MCF 10A (cell line): ENCODE results near the gene ACSS2. TPM values are rescaled to one million over a fixed set of nuclear protein-coding genes. Genes with fewer than 3 reads are reported as not detected.
A peak's percentile ranks its signal among the peaks of the same experiment; 100 is the strongest.

Experiments used
- BruUV-seq: library from RNA; stranded (reverse); fragments of 400-500 nt; replicated peaks from 2 replicates; lab custom pipeline; 2021; lab: Mats Ljungman, UMichigan
- CTCF ChIA-PET: fragments of 300-600 bp; sonication (Branson Sonifier 250); formaldehyde crosslinking; extraction: SDS; loops from one replicate; lab custom pipeline; 2021; ENCODE audit warnings: antibody characterized with exemption, inconsistent platforms; lab: Yijun Ruan, JAX
- POLR2A ChIA-PET: fragments of 300-600, 350-650 bp; sonication (Branson Sonifier 250); formaldehyde crosslinking; extraction: SDS; loops from one replicate; lab custom pipeline; 2020; ENCODE audit warnings: antibody characterized with exemption, inconsistent platforms; lab: Yijun Ruan, JAX
- DNase-seq: peaks from one replicate; pipeline ENCODE4 v3.0.0-alpha.2; 2018; ENCODE audit not compliant: unreplicated experiment
- H3K27ac Mint-ChIP-seq: one replicate; pipeline ENCODE4 v1.8.0; 2022; ENCODE audit warnings: mild to moderate bottlenecking, low read depth, mixed read lengths; ENCODE audit not compliant: unreplicated experiment
- H3K27me3 Mint-ChIP-seq: one replicate; pipeline ENCODE4 v1.8.0; 2022; ENCODE audit warnings: mixed read lengths; ENCODE audit not compliant: insufficient read depth, unreplicated experiment
- H3K36me3 Mint-ChIP-seq: one replicate; pipeline ENCODE4 v1.8.0; 2022; ENCODE audit warnings: mild to moderate bottlenecking, moderate library complexity, mixed read lengths; ENCODE audit not compliant: insufficient read depth, unreplicated experiment
- H3K4me1 Mint-ChIP-seq: one replicate; pipeline ENCODE4 v1.8.0; 2022; ENCODE audit warnings: mixed read lengths; ENCODE audit not compliant: insufficient read depth, unreplicated experiment
- H3K4me3 Mint-ChIP-seq: one replicate; pipeline ENCODE4 v1.8.0; 2022; ENCODE audit warnings: mild to moderate bottlenecking, moderate library complexity, mixed read lengths; ENCODE audit not compliant: unreplicated experiment
- H3K9me3 Mint-ChIP-seq: one replicate; pipeline ENCODE4 v1.8.0; 2022; ENCODE audit warnings: mixed read lengths; ENCODE audit not compliant: unreplicated experiment
- intact Hi-C: fragments of 100-400 bp; cut with micrococcal nuclease; formaldehyde crosslinking; loops from 2 replicates; pipeline ENCODE4 v1.14.1; 2022
- total RNA-seq: library from RNA; stranded (reverse); gene quantifications from 2 replicates; pipeline ENCODE4 v1.2.3, GENCODE V29; 2022
- TF ChIP-seq, protein P1 (sequence below): fragments of 200-600 bp; IDR thresholded peaks from one replicate; pipeline ENCODE4 v1.8.0; 2022; ENCODE audit warnings: antibody characterized with exemption, mild to moderate bottlenecking; ENCODE audit not compliant: unreplicated experiment

The ACSS2 gene
- total RNA-seq, 1 experiment from 2014 or later = 42.0 TPM

DNA sequence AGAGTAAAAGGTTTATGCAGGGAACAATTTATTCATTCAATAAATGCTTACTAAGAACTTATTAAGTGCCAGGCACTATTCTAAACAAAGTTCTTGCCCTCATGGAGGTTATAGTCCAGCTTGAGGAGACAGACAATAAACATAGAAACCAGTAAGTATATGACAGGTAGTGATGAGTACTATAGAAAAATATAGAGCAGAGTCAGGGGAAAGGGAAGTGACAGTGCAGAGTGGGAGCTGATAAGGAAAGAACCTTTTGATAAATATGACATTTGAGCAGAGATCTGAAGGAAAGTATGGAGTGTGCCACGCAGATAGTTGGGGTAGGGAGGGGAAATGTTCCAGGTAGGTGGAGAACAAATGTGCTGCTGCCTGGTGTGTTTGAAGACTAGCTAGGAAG, 12.1 kb downstream of the ACSS2 start:
- Mint-ChIP-seq H3K4me1 (peaks cover 32% of the 10 kb centered on the region), H3K36me3 (peaks cover 24% of the 10 kb centered on the region), H3K9me3 (no peaks in the 10 kb centered on the region), H3K27me3 (no peaks in the 10 kb centered on the region), H3K4me3 (no peak overlapping the region), H3K27ac (no peak overlapping the region)
- no TSS peak for BruUV-seq
- intact Hi-C loops = no loop called here
- TF ChIP-seq, protein P1, sequence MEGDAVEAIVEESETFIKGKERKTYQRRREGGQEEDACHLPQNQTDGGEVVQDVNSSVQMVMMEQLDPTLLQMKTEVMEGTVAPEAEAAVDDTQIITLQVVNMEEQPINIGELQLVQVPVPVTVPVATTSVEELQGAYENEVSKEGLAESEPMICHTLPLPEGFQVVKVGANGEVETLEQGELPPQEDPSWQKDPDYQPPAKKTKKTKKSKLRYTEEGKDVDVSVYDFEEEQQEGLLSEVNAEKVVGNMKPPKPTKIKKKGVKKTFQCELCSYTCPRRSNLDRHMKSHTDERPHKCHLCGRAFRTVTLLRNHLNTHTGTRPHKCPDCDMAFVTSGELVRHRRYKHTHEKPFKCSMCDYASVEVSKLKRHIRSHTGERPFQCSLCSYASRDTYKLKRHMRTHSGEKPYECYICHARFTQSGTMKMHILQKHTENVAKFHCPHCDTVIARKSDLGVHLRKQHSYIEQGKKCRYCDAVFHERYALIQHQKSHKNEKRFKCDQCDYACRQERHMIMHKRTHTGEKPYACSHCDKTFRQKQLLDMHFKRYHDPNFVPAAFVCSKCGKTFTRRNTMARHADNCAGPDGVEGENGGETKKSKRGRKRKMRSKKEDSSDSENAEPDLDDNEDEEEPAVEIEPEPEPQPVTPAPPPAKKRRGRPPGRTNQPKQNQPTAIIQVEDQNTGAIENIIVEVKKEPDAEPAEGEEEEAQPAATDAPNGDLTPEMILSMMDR = no peak
- no peak for DNase-seq
- CTCF ChIA-PET = interaction anchor here (0.5 to 1.0 kb wide), 4 partner anchors 12 to 1004 kb away, joined by 3 read pairs; partner anchors contain the start of gene ACSS2
- POLR2A ChIA-PET = interaction anchor here (0.6 to 1.6 kb wide), 6 partner anchors 12 to 1974 kb away, joined by 3 to 15 read pairs (median 4); partner anchors contain the start of gene ACSS2

DNA sequence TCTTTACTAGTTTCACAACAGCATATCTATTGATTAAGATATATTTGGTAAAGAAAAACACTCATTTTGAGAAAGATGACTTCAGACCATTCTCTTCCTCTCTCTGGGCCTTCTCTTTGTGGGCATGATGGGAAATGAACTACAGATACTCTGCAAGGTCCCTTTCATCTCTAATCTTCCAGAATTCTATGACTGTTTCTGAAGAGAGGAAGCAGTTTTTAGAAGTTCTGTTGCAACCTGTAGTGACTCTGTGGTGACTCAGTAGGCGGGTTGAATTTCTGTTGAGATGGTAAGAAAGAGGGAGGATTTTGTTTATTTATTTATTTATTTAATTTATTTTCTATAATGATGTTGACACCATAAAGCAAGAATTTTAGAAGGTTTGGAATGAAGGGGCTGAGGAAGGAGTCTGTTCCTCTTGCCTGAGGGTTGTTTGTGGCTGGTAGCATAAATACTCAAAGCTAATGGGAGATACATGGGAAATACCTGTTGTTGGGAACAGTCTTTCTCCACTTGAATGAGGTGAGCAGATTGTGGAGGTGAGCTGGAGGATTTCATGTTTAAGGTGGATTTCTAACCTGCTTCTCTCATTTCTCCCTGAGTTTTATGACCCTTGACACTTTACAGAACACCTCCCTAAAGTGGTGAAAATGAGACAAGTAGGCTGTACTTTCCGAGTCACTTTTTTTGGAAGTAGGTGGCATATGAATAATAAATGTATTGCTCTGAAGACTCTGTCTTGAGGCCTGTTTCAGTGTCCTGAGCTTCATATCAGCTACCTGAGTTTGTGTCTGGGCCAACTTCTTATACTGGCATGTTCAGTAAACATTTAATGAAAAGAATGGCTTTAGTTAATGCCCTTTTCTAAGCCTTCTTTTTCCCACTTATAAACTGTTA, 15.0 kb downstream of the ACSS2 start:
- POLR2A ChIA-PET = interaction anchor here (0.5 to 3.8 kb wide), 14 partner anchors 8 to 556 kb away, joined by 3 to 42 read pairs (median 4); partner anchors contain the start of gene ACSS2

DNA sequence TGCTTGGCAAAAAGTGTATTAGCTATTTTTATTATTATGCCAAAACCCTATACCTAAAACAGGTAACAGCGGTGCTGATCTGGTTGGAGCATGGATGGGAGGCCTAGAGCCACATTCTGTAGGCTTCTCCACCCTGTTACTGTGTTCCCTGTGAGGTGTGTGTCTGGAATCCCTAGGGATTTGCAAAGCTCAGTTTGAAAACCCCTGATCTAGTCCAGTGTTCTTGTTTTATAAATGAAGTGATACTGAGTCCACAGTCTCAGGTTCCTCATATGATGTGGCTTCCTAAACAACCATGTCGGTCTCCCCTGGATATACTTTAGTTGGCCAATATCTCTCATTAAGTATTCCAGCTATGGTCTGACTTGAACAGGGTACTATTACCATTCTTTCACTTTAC, 16.3 kb downstream of the ACSS2 start:
- TF ChIP-seq, protein P1 = no peak
- H3K4me3 Mint-ChIP-seq = no peak overlapping the region
- intact Hi-C loops = no loop called here

More for the DNA sequence above, 15.0 kb downstream of the ACSS2 start:
- CTCF ChIA-PET = interaction anchor here (0.7 to 1.5 kb wide), 3 partner anchors 12 to 61 kb away, joined by 3 to 6 read pairs (median 3); partner anchors contain the start of gene ACSS2
- peaks cover 44% of the 10 kb centered on the region for H3K4me1 Mint-ChIP-seq
- intact Hi-C loops = no loop called here
- TF ChIP-seq, protein P1 = no peak
- H3K36me3 Mint-ChIP-seq = peaks cover 12% of the 10 kb centered on the region
- DNase-seq = peak; percentile 79
- H3K27ac Mint-ChIP-seq = peak overlapping the region; percentile 69
- H3K9me3 Mint-ChIP-seq = no peaks in the 10 kb centered on the region
- no peak overlapping the region for H3K4me3 Mint-ChIP-seq
- TSS peak; percentile 49 for BruUV-seq
- no peaks in the 10 kb centered on the region for H3K27me3 Mint-ChIP-seq

DNA sequence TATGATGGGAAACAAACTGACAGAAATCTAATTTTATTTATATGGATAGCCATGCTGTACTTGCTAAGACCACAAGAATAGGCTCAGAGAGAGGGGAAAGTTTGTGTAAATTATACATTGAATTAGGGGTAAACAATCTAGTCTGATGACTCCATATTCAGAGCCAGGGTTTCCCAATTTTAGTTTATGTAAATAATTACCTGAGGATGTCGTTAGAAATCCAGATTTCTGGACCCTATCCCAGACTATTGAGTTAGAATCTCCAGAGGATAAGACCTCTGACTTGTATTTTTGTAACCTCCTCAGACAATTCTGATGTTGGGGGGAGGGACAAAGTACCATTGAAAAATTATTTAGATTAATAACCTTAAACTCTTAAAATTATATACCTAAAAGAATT, 18.3 kb downstream of the ACSS2 start:
- CTCF ChIA-PET = interaction anchor here (0.5 kb wide), 1 partner anchor 24 kb away, joined by 3 read pairs; no protein-coding TSS in a partner anchor
- Mint-ChIP-seq H3K4me3 (no peak overlapping the region), H3K27me3 (no peaks in the 10 kb centered on the region), H3K4me1 (peaks cover 46% of the 10 kb centered on the region), H3K36me3 (peaks cover under 1% of the 10 kb centered on the region), H3K9me3 (no peaks in the 10 kb centered on the region), H3K27ac (no peak overlapping the region)
- intact Hi-C loops = no loop called here
- TF ChIP-seq, protein P1 = no peak
- DNase-seq = no peak
- no TSS peak for BruUV-seq
- POLR2A ChIA-PET = interaction anchor here (1.0 to 2.8 kb wide), 4 partner anchors 13 to 61 kb away, joined by 3 to 13 read pairs (median 8); partner anchors contain the start of genes ACSS2, GSS and MYH7B

More for the DNA sequence above, 16.3 kb downstream of the ACSS2 start:
- no TSS peak for BruUV-seq
- Mint-ChIP-seq H3K9me3 (no peaks in the 10 kb centered on the region), H3K27me3 (no peaks in the 10 kb centered on the region), H3K36me3 (peaks cover 6% of the 10 kb centered on the region), H3K4me1 (peaks cover 47% of the 10 kb centered on the region), H3K27ac (peak overlapping the region; percentile 65)
- ChIA-PET POLR2A (interaction anchor here (0.5 to 3.8 kb wide), 7 partner anchors 13 to 1574 kb away, joined by 3 to 42 read pairs (median 4); partner anchors contain the start of genes ACSS2, GSS and MYH7B), CTCF (interaction anchor here (0.5 to 2.1 kb wide), 6 partner anchors 11 to 63 kb away, joined by 3 to 11 read pairs (median 4); partner anchors contain the start of genes ACSS2, GGT7, GSS and MYH7B)
- no peak for DNase-seq
